H1 (cell line): ENCODE data around the gene PTPRR. TPM values are rescaled to one million over a fixed set of nuclear protein-coding genes. Genes with fewer than 3 reads are reported as not detected.

Source experiments
- CTCF ChIA-PET: fragments of 300-600 bp; sonication (Branson Sonifier 250); formaldehyde crosslinking; loops from one replicate; lab custom pipeline; 2021; ENCODE audit not compliant: partially characterized antibody; lab: Charles Lee
- POLR2A ChIA-PET: fragments of 300-600 bp; sonication (Branson Sonifier 250); formaldehyde crosslinking; loops from one replicate; lab custom pipeline; 2021; ENCODE audit warnings: inconsistent platforms; ENCODE audit not compliant: partially characterized antibody; lab: Charles Lee
- DNase-seq, 2 experiments: peaks; one replicate each; pipeline versions ENCODE4 v3.0.0 to v3.0.0-alpha.2; 2010 to 2022; ENCODE audit warnings: low spot score in 2 of 2, low read depth in 1 of 2, mixed read lengths in 1 of 2
- FAIRE-seq: peaks from 2 replicates; lab custom pipeline; 2011; peaks lifted over from hg19 to GRCh38; lab: Jason Lieb, UNC
- H2AFZ ChIP-seq: 2 replicates; pipeline ENCODE4 v1.8.1; 2012; ENCODE audit warnings: low read length, inconsistent platforms
- H2AK5ac ChIP-seq: 2 replicates; pipeline ENCODE4 v1.6.1; 2013; ENCODE audit warnings: low read depth, low read length
- H2BK120ac ChIP-seq: replicated peaks from 2 replicates; pipeline ENCODE3; 2013; ENCODE audit warnings: low read depth, low read length, inconsistent platforms
- H2BK12ac ChIP-seq: 2 replicates; pipeline ENCODE4 v1.6.1; 2013; ENCODE audit warnings: low read depth, low read length
- H2BK15ac ChIP-seq: 2 replicates; pipeline ENCODE4 v1.6.1; 2013; ENCODE audit warnings: low read length
- H2BK20ac ChIP-seq: 2 replicates; pipeline ENCODE4 v1.6.1; 2013; ENCODE audit warnings: low read length
- H2BK5ac ChIP-seq: 2 replicates; pipeline ENCODE4 v1.6.1; 2013; ENCODE audit warnings: low read depth, low read length
- H3K14ac ChIP-seq: 2 replicates; pipeline ENCODE4 v1.6.1; 2013; ENCODE audit warnings: inconsistent platforms; ENCODE audit not compliant: insufficient read length
- H3K18ac ChIP-seq: 2 replicates; pipeline ENCODE4 v1.6.1; 2013; ENCODE audit warnings: low read length; ENCODE audit errors: extremely low read depth
- H3K23ac ChIP-seq: 2 replicates; pipeline ENCODE4 v1.6.1; 2013; ENCODE audit warnings: inconsistent platforms; ENCODE audit not compliant: insufficient read length
- H3K23me2 ChIP-seq: 2 replicates; pipeline ENCODE4 v1.6.1; 2013; ENCODE audit warnings: low read depth, low read length
- H3K27ac ChIP-seq: 2 replicates; pipeline ENCODE4 v1.6.1; 2011; ENCODE audit warnings: low read depth, low read length, inconsistent platforms
- H3K27me3 ChIP-seq, 4 experiments: replicated peaks in 1 of 4; 1 replicate in 1 of 4; 2 replicates in 3 of 4; pipeline versions ENCODE4 v1.6.1 to v1.8.1; 2011 to 2013; ENCODE audit warnings: low read length in 3 of 4, mild to moderate bottlenecking in 3 of 4, inconsistent platforms in 2 of 4, mixed read lengths in 2 of 4, moderate library complexity in 1 of 4; ENCODE audit not compliant: control insufficient read depth in 3 of 4, insufficient read depth in 3 of 4; ENCODE audit errors: extremely low read depth in 1 of 4
- H3K36me3 ChIP-seq, 4 experiments: 2 replicates each; pipeline versions ENCODE4 v1.6.1 to v1.8.1; 2011 to 2013; ENCODE audit warnings: mild to moderate bottlenecking in 4 of 4, low read length in 3 of 4, moderate library complexity in 2 of 4, control low read depth in 1 of 4, inconsistent platforms in 1 of 4; ENCODE audit not compliant: insufficient read depth in 4 of 4, control insufficient read depth in 2 of 4
- H3K4ac ChIP-seq: replicated peaks from 2 replicates; pipeline ENCODE3; 2013; ENCODE audit warnings: low read length, low read depth, mixed read lengths, inconsistent platforms; ENCODE audit not compliant: insufficient read length
- H3K4me1 ChIP-seq, 4 experiments: replicated peaks in 1 of 4; 1 replicate in 1 of 4; 2 replicates in 3 of 4; pipeline versions ENCODE4 v1.6.1 to v1.8.1; 2011 to 2013; ENCODE audit warnings: low read length in 3 of 4, inconsistent platforms in 2 of 4, mixed read lengths in 1 of 4; ENCODE audit not compliant: insufficient read depth in 4 of 4, control insufficient read depth in 3 of 4
- H3K4me2 ChIP-seq, 2 experiments: 2 replicates each; pipeline versions ENCODE4 v1.6.1 to v1.8.1; 2011 to 2013; ENCODE audit warnings: low read depth in 2 of 2, low read length in 2 of 2, control low read depth in 1 of 2, inconsistent platforms in 1 of 2, mild to moderate bottlenecking in 1 of 2; ENCODE audit not compliant: insufficient read depth in 1 of 2
- H3K4me3 ChIP-seq, 4 experiments: fragments of 200-600, 300-600 bp in 1 of 4; sonication (generic), shearing (Covaris generic), sonication (Bioruptor Twin) in 1 of 4; 2 replicates each; pipeline versions ENCODE4 v1.5.1 to v1.8.1; 2011 to 2016; ENCODE audit warnings: low read length in 4 of 4, low read depth in 3 of 4, control low read depth in 2 of 4, inconsistent platforms in 2 of 4, mild to moderate bottlenecking in 2 of 4, mixed read lengths in 1 of 4, moderate library complexity in 1 of 4; ENCODE audit not compliant: insufficient read depth in 2 of 4; ENCODE audit errors: extremely low read depth in 1 of 4
- H3K56ac ChIP-seq: replicated peaks from 2 replicates; pipeline ENCODE3; 2013; ENCODE audit warnings: low read depth, mild to moderate bottlenecking, mixed read lengths, low read length, inconsistent platforms; ENCODE audit not compliant: insufficient read length
- H3K79me1 ChIP-seq: 2 replicates; pipeline ENCODE4 v1.6.1; 2013; ENCODE audit warnings: low read depth, low read length, control low read depth
- H3K79me2 ChIP-seq, 2 experiments: 2 replicates each; pipeline versions ENCODE4 v1.6.1 to v1.8.1; 2012 to 2013; ENCODE audit warnings: low read length in 2 of 2, mild to moderate bottlenecking in 2 of 2, inconsistent platforms in 1 of 2; ENCODE audit not compliant: insufficient read depth in 2 of 2, control insufficient read depth in 1 of 2
- H3K9ac ChIP-seq, 4 experiments: replicated peaks in 1 of 4; 1 replicate in 1 of 4; 2 replicates in 3 of 4; pipeline versions ENCODE4 v1.6.1 to v1.8.1; 2011 to 2013; ENCODE audit warnings: low read depth in 3 of 4, low read length in 3 of 4, control low read depth in 2 of 4, mild to moderate bottlenecking in 2 of 4, moderate library complexity in 2 of 4, inconsistent platforms in 1 of 4; ENCODE audit errors: extremely low read depth in 1 of 4
- H3K9me3 ChIP-seq, 2 experiments: 2 replicates each; pipeline versions ENCODE4 v1.6.1 to v1.8.1; 2012 to 2013; ENCODE audit warnings: mild to moderate bottlenecking in 2 of 2, moderate library complexity in 2 of 2, control low read depth in 1 of 2, inconsistent platforms in 1 of 2, low read depth in 1 of 2, low read length in 1 of 2, mixed read lengths in 1 of 2; ENCODE audit not compliant: insufficient read depth in 2 of 2
- H4K20me1 ChIP-seq, 2 experiments: replicated peaks in 1 of 2; 2 replicates each; pipeline versions ENCODE3 to v1.8.1; 2011 to 2013; ENCODE audit warnings: inconsistent platforms in 2 of 2, low read length in 2 of 2, mild to moderate bottlenecking in 1 of 2; ENCODE audit not compliant: insufficient read depth in 2 of 2, control insufficient read depth in 1 of 2
- H4K5ac ChIP-seq: 2 replicates; pipeline ENCODE4 v1.6.1; 2013; ENCODE audit warnings: low read length, low read depth, mixed read lengths, inconsistent platforms; ENCODE audit not compliant: insufficient read length
- H4K8ac ChIP-seq: 2 replicates; pipeline ENCODE4 v1.8.0; 2013; ENCODE audit warnings: mild to moderate bottlenecking, moderate library complexity, low read length, inconsistent platforms; ENCODE audit not compliant: insufficient read depth; ENCODE audit errors: extremely low read depth
- H4K91ac ChIP-seq: replicated peaks from 2 replicates; pipeline ENCODE3; 2013; ENCODE audit warnings: low read length, mixed read lengths, inconsistent platforms; ENCODE audit not compliant: insufficient read length
- BACH1 ChIP-seq: IDR thresholded peaks from 2 replicates; pipeline ENCODE4 v1.6.1; 2012; ENCODE audit warnings: low read length, improper control_type of control experiment
- CBX8 ChIP-seq: fragments of 300-800, 300-1000 bp; sonication (generic); IDR thresholded peaks from 2 replicates; pipeline ENCODE4 v1.7.1; 2016; ENCODE audit warnings: low read depth, low read length, borderline replicate concordance
- MAFK ChIP-seq: IDR thresholded peaks from 2 replicates; pipeline ENCODE4 v1.6.1; 2012; ENCODE audit warnings: low read depth, mild to moderate bottlenecking, improper control_type of control experiment, low read length
- RNF2 ChIP-seq: fragments of 200-900, 300-1000 bp; sonication (generic); IDR thresholded peaks from 2 replicates; pipeline ENCODE4 v1.7.1; 2016; ENCODE audit warnings: borderline replicate concordance, low read depth, mild to moderate bottlenecking, antibody characterized with exemption, low read length; ENCODE audit not compliant: poor library complexity, severe bottlenecking; ENCODE audit errors: missing control alignments
- SP2 ChIP-seq: IDR thresholded peaks from 2 replicates; pipeline ENCODE4 v1.6.1; 2012; ENCODE audit warnings: mild to moderate bottlenecking, low read length, inconsistent platforms
- USF2 ChIP-seq: IDR thresholded peaks from 2 replicates; pipeline ENCODE4 v1.6.1; 2011; ENCODE audit warnings: low read length, improper control_type of control experiment
- WGBS, 2 experiments: shearing (Covaris generic) in 1 of 2; methylation state at CpG; one replicate each; pipeline versions ENCODE4 v1.1.6 to v1.1.7; 2013 to 2015; ENCODE audit warnings: low lambda C conversion rate in 2 of 2, mixed read lengths in 2 of 2, inconsistent platforms in 1 of 2, low coverage in 1 of 2, missing lambda C conversion rate in 1 of 2; ENCODE audit not compliant: insufficient replicate concordance in 2 of 2, insufficient coverage in 1 of 2, insufficient read length in 1 of 2; ENCODE audit errors: extremely low coverage in 1 of 2, missing lambda C conversion rate in 1 of 2; 5-methylcytosine and 5-hydroxymethylcytosine counted together
- polyA plus RNA-seq, 7 experiments: library from polyadenylated mRNA; depleted of rRNA in 3 of 7; stranded (reverse) in 5 of 7; unstranded in 2 of 7; fragments of >200 nt in 5 of 7; fragments of 200-250 nt in 2 of 7; gene quantifications; 1 replicate in 5 of 7; 2 replicates in 1 of 7; 4 replicates in 1 of 7; pipeline versions ENCODE4 v1.2.1 to v1.2.3, GENCODE V29; 2011 to 2013; ENCODE audit warnings: missing spikeins in 2 of 7, mixed read lengths in 2 of 7
- total RNA-seq: library from RNA; stranded (reverse); fragmentation: NEBNext Ultra II Directional; extraction: Animal tissue kit (Norgen Biotek cat#: 25700); gene quantifications from 2 replicates; pipeline ENCODE4 v1.2.1, GENCODE V29; 2021

PTPRR gene
- total and polyA plus RNA-seq, 2 of the 8 experiments (the other 6 are each of a cell fraction or from before 2014, with no cell fraction given), result 0.07 to 0.35 TPM

- Histone ChIP-seq H4K91ac (no peak overlapping the region), H2BK15ac (no peak overlapping the region), H3K23me2 (no peaks in the 10 kb centered on the region), H3K79me2 (no peaks in the 10 kb centered on the region), H4K20me1 (no peaks in the 10 kb centered on the region), H2AFZ (no peak overlapping the region), H3K79me1 (no peaks in the 10 kb centered on the region), H2BK5ac (no peak overlapping the region), H3K9me3 (no peaks in the 10 kb centered on the region), H3K4me1 (no peaks in the 10 kb centered on the region), H3K36me3 (no peaks in the 10 kb centered on the region), H4K8ac (no peak overlapping the region), H3K27ac (no peak overlapping the region), H4K5ac (no peak overlapping the region), H3K23ac (no peak overlapping the region), H3K14ac (no peak overlapping the region), H2BK120ac (no peak overlapping the region), H3K18ac (no peak overlapping the region), H2BK12ac (no peak overlapping the region), H3K4me3 (no peak overlapping the region), H3K27me3 (no peaks in the 10 kb centered on the region), H2AK5ac (no peak overlapping the region), H3K4me2 (no peak overlapping the region), H3K56ac (no peak overlapping the region), H2BK20ac (no peak overlapping the region), H3K4ac (no peak overlapping the region), H3K9ac (no peak overlapping the region)
- DNase-seq (no peak), FAIRE-seq (no peak)
- POLR2A ChIA-PET, result no interaction called here
- CTCF ChIA-PET, result interaction anchor here (0.5 to 3.2 kb wide), 6 partner anchors 11 to 1813 kb away, joined by 3 to 17 read pairs (median 4); no protein-coding TSS in a partner anchor
- 87% methylated on average over 2 of the region's 2 CpGs; no CpG with 5 or more reads in 1 of the 2 experiments for WGBS, 2 experiments
- TF ChIP-seq BACH1, result no peak
- TF ChIP-seq CBX8, result no peak
- TF ChIP-seq SP2, result no peak
- TF ChIP-seq MAFK, result no peak
- no peak for TF ChIP-seq USF2
- TF ChIP-seq RNF2, result no peak
These were observed 84.6 kb downstream of the PTPRR start for GRCh38 chr12:70835948-70836347.
